HFF-Myc (cell line): ENCODE results near the gene MPHOSPH8.

Experiments
- DNase-seq: peaks from one replicate; pipeline ENCODE4 v3.0.0-alpha.2; 2011; ENCODE audit warnings: low read depth; ENCODE audit errors: extremely low read depth
- H3K4me3 ChIP-seq: replicated peaks from 2 replicates; pipeline ENCODE4 v1.5.1; 2011; ENCODE audit warnings: low read depth, mild to moderate bottlenecking, control low read depth, low read length
- CTCF ChIP-seq: IDR thresholded peaks from 2 replicates; pipeline ENCODE4 v1.5.1; 2012; ENCODE audit warnings: mild to moderate bottlenecking, low read depth, low read length, control low read depth; ENCODE audit errors: missing control alignments

MPHOSPH8 gene

GRCh38 chr13:19592657-19593180 lies 40.7 kb upstream of the MPHOSPH8 start:
- no peak for TF ChIP-seq CTCF
- no peak overlapping the region for H3K4me3 ChIP-seq
- DNase-seq = no peak

GRCh38 chr13:19596086-19596485 lies 37.4 kb upstream of the MPHOSPH8 start:
- no peak for TF ChIP-seq CTCF
- no peak overlapping the region for H3K4me3 ChIP-seq
- DNase-seq = no peak

GRCh38 chr13:19596960-19597361 lies 36.5 kb upstream of the MPHOSPH8 start:
- no peak overlapping the region for H3K4me3 ChIP-seq
- no peak for DNase-seq
- TF ChIP-seq CTCF = no peak

GRCh38 chr13:19597523-19597922 lies 35.9 kb upstream of the MPHOSPH8 start:
- DNase-seq = no peak
- H3K4me3 ChIP-seq = no peak overlapping the region
- TF ChIP-seq CTCF = no peak

- no peak for DNase-seq
- TF ChIP-seq CTCF = no peak
- H3K4me3 ChIP-seq = peak overlapping the region; percentile 63
Measured at GRCh38 chr13:19601749-19602725, 31.4 kb upstream of the MPHOSPH8 start.

GRCh38 chr13:19604306-19604705 lies 29.2 kb upstream of the MPHOSPH8 start:
- H3K4me3 ChIP-seq = no peak overlapping the region
- no peak for TF ChIP-seq CTCF
- no peak for DNase-seq
